ENCODE results near the gene PLK5.
"Not testable (repeated sequence)": the region's sequence is repeated elsewhere in the genome, so short reads cannot be mapped to it uniquely, and the experiment has no call there.

PLK5 gene

DNA sequence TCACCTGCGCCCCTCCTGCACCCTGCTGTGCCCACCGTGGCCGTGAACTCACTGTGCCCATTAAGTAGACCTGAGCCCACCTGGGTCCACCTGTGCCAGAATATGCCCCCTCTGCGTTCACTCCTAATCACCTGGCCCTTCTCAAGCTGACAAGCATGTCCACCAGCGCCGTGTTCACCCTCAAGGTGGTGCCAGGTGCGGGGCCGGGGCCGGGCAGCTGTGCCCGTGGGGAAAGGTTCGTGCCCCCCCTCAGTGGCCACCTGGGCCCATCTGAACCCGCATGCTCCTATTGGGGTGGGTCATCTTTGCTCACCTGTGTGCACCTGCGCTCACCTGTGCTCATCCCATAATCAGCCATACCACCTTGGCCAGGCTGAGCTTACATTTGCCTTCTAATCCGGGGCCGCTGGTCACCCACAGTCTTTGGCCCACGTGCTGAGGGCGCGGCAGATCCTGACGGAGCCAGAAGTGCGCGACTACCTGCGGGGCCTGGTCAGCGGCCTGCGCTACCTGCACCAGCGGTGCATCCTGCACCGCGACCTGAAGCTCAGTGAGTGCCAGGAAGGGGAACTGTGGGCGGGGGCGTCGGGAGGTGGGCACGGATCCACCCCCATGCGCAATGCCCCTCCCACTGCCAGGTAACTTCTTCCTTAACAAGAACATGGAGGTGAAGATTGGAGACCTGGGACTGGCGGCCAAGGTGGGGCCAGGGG is 2.3 kb downstream of the PLK5 start:
- DNase-seq = no peak

DNA sequence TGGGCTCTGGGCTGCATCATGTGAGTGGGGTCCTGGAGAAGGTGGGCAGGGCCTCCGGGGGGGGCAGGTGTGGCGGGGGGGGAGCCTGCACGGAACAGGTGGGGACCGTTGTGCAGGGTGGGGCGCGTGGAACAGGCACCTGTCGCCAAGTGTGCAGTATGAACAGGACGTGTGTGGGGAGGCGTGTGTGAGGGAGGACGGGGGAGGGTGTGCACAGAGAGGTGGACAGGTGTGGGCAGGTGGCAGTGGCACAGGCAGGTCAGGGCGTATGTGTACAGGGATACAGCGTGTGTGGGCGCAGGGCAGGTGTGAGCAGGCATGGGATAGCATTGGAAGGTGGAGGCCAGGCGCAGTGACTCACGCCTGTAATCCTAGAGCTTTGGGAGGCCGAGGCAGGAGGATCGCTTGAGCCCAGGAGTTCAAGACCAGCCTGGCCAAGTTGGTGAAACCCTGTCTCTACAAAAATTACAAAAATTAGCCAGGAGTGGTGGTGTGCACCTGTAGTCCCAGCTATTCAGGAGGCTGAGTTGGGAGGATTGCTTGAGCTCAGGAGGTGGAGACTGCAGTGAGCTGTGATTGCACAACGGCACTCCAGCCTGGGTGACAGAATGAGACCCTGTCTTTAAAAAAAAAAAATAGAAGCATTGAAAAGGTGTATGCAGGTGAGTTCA is 3.2 kb downstream of the PLK5 start:
- DNase-seq = no peak

DNA sequence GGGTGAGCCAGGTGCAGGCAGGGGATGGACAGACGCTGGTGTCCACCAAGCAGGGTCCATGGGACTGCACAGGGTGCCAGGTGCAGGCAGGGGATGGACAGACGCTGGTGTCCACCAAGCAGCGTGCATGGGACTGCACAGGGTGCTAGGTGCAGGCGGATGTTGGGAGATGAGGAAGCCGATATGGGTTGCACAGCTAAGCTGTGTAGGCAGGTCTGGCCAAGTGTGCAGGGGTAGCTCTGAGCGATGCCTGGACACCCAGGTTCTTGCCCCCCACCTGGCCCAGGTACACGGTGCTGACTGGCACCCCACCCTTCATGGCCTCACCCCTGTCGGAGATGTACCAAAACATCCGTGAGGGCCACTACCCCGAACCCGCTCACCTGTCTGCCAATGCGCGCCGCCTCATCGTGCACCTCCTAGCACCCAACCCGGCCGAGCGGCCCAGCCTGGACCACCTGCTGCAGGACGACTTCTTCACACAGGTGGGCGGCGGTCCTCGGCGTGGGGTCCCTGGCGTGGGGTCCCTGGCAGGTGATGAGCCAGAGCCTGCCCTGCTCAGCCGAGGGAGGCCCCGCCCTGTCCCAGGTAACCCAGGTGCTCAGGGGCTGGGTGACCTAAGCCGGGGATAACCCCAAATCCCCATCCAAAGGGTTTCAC is 3.9 kb downstream of the PLK5 start:
- no peak for DNase-seq

DNA sequence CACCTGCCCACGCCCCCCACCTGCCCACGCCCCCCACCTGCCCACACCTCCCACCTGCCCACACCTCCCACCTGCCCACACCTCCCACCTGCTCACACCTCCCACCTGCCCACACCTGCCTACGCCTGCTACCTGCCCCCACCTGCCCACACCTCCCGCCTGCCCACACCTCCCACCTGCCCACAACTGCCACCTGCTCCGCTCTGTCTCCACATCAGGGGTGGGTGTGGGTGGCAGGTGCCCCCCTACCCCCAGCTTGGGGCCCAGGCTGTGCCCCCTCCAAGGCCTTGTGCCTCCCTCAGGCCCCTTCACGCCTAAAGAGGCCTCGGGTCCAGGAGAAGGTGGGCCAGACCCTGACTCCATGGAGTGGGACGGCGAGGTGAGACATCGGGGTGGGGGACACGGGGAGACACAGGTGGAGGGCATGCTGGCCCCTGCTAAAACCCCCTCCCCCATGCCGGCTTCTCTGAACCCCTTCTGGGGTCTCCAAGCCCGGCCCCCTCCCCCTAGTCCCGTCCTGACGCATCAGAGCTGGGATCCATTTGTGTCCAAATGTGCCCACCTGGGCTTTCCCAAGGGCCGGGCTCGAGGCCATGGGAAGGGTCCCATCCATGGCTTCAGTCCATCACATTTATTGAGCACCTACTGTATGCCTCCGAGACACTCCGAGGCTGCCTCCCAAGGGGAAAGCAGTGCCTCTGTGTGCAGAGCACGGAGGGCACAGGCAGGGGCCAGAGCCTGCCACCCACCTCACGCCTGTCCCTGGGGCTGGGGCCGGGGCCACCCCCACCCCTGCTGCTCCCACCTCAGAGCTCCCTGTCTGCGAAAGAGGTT is 4.9 kb downstream of the PLK5 start:
- no peak for DNase-seq

GRCh38 chr19:1529430-1529816 is 5.5 kb downstream of the PLK5 start:
- DNase-seq = no peak

DNA sequence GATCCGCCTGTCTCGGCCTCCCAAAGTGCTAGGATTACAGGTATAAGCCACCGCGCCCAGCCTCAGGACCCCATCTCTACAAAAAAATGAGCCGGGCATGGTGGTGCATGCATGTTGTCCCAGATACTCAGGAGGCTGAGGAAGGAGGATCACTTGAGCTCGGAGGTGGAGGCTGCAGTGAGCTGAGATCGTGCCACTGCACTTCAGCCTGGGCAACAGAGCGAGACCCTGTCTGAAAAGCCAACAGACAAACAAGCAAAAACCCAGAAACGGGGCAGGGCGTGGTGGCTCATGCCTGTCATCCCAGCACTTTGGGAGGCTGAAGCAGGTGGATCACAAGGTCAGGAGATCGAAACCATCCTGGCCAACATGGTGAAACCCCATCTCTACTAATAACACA is 7.0 kb downstream of the PLK5 start:
- not testable (repeated sequence) for DNase-seq

GRCh38 chr19:1531587-1531986 is 7.7 kb downstream of the PLK5 start:
- no peak for DNase-seq

DNA sequence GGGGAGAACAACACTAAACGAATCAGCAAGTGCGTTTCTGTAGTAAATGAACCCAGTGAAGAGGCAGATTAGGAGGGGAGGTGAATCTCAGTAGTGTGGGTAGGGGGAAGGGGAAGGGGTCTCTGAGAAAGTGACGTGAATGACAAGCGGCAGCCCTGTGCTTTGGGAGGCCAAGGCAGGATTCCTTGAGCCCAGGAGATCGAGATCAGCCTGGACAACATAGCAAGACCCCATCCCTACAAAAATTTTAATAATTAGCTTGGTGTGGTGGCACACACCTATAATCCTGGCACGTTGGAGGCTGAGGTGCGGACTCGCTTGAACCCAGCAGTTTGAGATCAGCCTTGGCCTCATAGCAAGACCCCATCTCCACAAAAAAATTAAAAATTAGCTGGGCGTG is 8.1 kb downstream of the PLK5 start:
- no peak for DNase-seq

DNA sequence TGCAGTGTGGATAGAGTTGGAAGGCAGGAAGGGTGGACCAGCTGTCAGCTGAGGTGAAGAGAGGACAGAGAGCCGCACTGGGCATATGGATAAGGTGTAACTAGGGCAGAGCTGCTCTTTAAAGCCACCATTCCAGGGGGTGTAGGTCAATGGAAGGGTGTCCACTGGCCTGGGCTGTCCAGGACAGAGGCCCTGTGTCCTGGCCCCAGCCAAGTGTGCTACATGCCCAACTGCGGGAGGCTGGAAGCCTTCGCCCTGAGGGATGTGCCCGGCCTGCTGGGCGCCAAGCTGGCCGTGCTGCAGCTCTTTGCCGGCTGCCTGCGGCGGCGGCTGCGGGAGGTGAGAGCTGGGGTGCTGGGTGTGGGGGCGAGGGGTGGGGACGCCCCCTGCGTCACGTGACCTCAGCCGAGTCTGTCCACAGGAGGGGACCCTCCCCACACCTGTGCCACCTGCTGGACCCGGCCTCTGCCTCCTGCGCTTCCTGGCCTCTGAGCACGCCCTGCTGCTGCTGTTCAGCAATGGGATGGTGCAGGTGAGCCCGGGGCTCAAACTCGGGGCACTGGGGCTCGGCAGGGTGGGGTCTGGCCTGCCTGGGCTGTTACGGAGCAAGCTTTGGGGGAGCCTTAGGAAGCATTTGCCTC is 9.8 kb downstream of the PLK5 start:
- no peak for DNase-seq

- no peak for DNase-seq
Observed at GRCh38 chr19:1534972-1535371, 11.1 kb downstream of the PLK5 start.

- not testable (repeated sequence) for DNase-seq
Observed at GRCh38 chr19:1535699-1536098, 11.8 kb downstream of the PLK5 start.

GRCh38 chr19:1538978-1539377 is 15.1 kb downstream of the PLK5 start:
- no peak for DNase-seq

GRCh38 chr19:1539749-1540148 is 15.9 kb downstream of the PLK5 start:
- DNase-seq = not testable (repeated sequence)

DNA sequence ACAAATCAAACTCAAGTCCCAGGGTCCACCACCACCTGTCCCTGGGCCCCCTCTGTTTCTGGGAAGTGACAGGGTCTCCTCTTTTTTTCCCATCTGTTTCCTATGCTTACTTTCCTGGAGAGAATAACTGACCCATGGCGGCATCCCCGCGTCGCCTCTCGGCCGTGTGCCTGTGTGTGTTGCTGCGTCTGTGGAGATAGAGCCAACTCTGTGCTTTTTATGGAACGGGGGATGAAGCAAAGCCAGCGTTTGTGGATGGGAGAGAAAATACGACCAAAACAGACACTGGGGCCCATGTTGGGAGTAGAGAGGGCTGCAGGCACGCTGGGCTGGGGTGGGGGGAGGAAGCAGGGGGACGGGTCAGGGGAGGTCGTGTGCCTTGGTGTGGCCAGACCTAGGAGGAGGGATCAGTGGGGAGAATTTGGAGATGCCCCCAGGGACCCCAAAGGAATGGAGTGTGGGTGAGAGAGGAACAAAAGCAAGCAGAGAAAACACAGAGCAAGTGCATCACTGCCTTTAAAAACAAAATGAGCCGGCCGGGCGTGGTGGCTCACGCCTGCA is 16.6 kb downstream of the PLK5 start:
- DNase-seq = no peak

- DNase-seq = no peak
Observed at GRCh38 chr19:1549332-1549945, 25.6 kb downstream of the PLK5 start.

- no peak for DNase-seq
Observed at GRCh38 chr19:1551068-1552040, 27.5 kb downstream of the PLK5 start.

DNA sequence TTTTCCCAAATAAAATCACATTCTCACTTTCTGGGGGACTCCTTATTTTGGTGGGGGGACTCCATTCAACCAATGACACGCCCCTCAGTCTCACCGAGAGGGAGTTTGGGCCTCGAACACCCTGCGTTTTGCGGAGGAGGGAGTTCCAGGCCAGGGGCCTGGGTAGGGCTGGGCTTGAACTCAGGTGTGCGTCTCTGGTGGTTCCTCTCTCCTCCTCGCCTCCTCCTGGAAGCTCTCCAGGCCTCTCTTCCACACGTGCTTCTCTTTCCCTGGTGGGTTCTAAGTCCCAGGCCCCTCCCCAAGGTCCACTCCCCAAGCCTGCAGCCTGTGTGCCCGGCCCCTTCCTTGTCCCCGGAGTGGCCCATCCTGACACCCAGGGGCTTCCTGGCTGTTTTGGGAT is 29.5 kb downstream of the PLK5 start:
- no peak for DNase-seq

- no peak for DNase-seq
Observed at GRCh38 chr19:1554968-1555367, 31.1 kb downstream of the PLK5 start.

DNA sequence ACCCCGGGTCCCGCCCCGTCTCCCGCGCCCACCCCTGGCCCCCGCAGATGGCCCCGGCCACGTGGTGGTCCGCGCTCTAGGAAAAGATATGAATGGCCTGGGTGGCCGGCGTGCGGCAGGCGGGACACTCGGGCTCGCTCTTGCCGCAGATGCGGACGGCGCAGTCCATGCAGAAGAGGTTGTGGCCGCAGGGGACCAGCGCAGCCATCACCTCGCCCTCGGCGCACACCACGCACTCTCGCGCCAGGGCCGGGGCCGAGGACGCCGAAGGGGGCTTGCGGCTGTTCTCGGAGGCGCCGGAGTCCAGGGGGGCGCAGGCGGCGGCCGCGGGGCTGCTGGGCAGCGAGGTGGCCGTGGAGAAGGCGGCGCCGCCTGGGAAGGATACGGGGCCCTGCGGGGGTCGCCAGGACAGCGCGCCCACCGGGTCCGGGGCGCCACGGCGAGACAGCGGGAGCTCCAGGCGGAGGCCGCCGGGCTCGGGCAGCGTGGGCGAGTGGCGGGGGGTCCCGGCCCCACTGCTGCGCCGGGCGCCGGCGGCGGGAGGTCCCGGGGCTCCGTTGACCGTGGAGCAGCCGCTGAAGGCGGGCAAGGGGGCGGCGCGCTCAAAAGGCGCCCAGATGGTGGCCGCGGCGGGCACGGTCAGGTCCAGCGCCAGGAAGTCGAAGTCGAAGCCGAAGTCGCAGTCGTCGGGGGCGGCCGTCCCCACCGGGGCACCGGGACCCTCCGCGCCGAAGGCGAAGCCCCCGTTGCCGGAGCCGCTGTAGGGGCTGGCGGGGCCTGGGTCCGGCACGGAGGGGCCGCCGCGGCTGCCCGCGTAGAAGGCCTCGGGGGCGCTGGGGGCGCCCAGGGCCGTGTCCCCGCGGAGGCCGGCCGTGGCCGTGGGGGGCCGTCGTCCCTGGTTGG is 31.9 kb downstream of the PLK5 start:
- no peak for DNase-seq
